ENCODE measurements around the gene GLIS2.
"Not testable (repeated sequence)": the region's sequence is repeated elsewhere in the genome, so short reads cannot be mapped to it uniquely, and the experiment has no call there.

GLIS2 gene

GRCh38 chr16:4337540-4338088 lies 21.7 kb downstream of the GLIS2 start:
- no peak for DNase-seq

- no peak for DNase-seq
Measured at GRCh38 chr16:4338125-4338582, 22.3 kb downstream of the GLIS2 start.

- DNase-seq = no peak
Measured at GRCh38 chr16:4338712-4339299, 22.9 kb downstream of the GLIS2 start.

GRCh38 chr16:4339455-4339854 lies 23.6 kb downstream of the GLIS2 start:
- DNase-seq = no peak

- DNase-seq = no peak
Measured at GRCh38 chr16:4339909-4340308, 24.0 kb downstream of the GLIS2 start.

DNA sequence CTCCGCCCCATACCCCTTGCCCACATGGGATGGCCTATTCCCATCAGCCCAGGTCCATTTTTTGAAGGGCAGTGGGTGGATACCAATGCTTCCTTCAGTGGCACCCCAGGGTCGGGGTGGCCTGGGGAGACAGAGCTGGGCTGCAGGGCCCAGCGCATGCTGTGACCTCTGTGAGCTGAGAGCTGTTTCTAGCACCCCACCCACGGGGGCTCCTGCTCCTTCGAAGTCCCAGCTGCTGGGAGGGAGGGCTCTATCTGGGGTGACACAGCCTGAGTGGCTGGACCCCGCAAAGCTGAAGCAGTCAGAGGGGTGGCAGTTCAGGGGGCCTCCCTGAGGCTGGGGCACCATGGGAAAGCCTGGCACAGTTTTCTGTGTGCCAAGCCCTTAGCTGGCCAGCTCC lies 24.6 kb downstream of the GLIS2 start:
- DNase-seq = no peak

DNA sequence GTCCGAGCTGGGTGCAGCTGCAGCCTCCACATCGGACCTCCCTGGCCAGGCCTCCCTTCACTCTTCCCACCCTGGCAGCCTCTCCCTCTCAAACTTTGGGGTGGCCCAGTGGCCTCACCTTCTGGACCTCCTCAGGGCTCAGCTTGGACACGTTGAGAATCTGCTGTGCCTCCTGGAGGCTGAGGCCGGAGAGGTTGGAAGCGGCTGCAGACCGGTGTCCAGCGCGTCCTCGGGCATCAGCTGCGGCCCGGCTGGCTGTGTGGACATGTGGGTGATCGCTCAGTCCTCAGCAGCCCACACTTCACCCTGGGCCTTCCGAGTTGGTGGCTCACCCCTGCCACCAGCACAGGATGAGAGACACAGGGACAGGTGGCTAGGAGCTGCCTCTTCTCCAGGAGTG lies 25.4 kb downstream of the GLIS2 start:
- DNase-seq = no peak

DNA sequence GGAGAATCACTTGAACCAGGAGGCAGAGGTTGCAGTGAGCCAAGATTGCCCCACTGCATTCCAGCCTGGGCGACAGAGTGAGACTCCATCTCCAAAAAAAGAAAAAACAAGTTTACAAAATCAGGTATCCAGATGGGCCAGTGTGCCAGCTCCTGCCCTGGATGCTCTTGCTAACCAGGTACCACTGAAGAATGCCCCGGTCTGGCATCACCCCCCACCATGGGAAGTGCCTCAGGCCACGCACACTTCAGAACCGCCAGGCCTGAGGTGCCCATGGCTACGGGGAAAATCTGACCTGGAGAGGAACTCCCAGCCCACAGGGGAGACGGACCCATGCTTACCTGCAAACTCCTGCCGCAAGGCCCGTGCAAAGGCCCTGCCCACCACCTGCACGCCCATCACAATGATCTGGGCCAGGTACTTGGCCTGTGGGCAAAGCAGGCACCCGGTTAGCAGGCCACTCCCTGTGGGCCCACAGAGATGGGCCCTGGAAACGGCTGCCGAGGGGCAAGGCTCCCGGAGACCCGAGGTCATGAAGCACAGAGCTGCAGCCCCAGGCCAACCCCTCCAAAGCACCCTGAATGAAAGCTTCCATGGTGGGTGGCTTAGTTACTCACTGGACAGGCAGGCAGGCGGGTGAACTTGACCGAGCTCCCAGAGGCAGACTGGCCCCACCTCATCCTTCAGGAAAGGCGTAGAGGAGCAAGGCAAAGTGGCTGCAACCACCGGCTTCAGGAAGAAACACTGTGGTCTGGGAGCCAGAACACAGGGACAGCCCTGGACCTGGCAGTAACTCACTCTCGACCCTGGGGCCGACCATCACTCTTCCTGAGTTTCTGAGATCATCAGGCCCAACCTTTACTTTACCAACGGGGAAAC lies 27.2 kb downstream of the GLIS2 start:
- DNase-seq = no peak

- not testable (repeated sequence) for DNase-seq
Measured at GRCh38 chr16:4344300-4344982, 28.6 kb downstream of the GLIS2 start.

DNA sequence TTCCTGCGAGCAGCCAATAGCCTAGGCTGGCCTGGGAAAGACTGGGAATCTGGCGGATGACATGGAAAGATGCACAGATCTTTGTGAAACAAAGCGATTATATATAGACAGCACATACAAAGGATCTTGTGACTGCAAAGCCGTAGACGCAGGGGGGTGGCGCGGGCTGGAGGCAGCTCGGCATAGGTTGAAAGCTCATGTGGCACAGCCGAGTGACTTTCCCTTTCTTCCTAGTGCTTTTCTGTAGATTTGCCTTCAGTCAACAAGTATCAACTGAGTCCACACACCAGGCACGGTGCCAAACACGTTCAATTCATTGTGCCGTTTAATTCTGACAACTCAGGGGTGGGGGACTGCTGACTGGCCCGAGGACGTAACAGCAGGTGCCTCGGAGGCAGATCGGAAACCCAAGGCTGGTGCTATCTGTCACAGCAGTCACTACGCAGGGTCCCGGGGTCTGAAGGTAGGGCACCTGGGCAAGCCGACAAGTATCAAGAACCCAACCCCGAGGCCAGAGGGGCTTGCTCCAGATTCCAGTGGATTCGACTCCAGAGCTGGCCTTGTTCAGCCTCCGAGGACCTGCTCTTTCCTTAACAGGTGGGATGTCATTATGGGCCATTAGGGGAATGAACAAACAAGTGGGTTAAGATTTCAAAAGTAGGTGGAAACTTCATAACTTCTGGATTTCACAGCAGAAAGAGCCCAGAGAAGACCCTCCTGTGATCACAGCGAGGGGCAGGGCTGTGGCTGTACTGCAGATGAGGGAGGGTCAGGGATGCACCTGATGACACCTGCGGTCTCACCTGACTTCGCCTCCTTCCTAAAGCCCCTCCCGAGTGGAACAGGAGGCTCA lies 29.3 kb downstream of the GLIS2 start:
- no peak for DNase-seq

GRCh38 chr16:4345836-4346781 lies 30.2 kb downstream of the GLIS2 start:
- DNase-seq = no peak

GRCh38 chr16:4347010-4347409 lies 31.1 kb downstream of the GLIS2 start:
- no peak for DNase-seq

- DNase-seq = no peak
Measured at GRCh38 chr16:4347765-4348509, 32.1 kb downstream of the GLIS2 start.

GRCh38 chr16:4349332-4349731 lies 33.5 kb downstream of the GLIS2 start:
- DNase-seq = no peak

- DNase-seq = no peak
Measured at GRCh38 chr16:4350365-4350786, 34.5 kb downstream of the GLIS2 start.

DNA sequence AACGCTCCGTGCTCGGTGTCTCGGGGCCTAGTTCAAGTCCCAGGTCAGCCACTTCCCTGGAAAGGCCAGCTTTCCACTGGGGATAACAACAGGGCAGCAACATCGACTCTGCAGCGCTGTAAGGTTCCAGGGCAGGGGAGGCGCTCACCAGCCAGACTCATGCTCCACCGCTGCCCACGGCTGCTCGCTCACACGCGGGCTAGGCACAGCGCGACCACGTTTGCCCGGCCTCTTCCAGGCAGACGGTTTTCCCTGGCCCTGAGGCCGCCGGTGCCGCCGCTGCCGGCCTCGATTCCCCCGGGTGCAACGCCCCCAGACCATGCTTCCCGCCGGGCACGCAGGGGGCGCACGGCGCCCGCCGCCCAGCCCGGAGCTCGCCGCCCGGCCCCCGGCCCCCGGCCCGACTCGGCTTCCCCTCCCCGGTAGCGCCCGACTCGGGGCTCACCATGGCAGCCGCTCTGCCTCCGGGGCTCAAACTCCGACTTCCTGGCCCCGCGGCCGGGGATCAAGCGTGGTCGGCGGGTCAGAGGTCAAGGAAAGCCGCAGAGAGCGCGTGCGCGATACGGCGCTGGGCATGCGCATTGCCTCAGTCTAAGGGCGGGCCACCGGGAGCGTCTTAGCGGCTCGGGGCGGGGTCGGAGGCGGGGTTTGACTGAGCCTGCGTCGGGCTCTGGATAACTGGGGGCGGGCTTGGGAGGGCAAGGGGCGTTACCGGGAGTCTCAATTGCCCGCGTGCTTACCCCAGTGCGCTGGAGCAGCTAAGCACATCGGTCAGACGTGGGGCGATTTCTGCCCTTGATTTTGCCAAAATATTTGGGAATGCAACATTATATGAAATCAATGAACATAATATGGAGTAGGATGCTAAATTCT lies 35.2 kb downstream of the GLIS2 start, which contains the start of gene PAM16:
Gene PAM16, minus strand, starts transcription at position 535 of the 873 bp plus-strand sequence. Its CDS starts 87 bp downstream, at position 448.
- peak; percentile 95 for DNase-seq

DNA sequence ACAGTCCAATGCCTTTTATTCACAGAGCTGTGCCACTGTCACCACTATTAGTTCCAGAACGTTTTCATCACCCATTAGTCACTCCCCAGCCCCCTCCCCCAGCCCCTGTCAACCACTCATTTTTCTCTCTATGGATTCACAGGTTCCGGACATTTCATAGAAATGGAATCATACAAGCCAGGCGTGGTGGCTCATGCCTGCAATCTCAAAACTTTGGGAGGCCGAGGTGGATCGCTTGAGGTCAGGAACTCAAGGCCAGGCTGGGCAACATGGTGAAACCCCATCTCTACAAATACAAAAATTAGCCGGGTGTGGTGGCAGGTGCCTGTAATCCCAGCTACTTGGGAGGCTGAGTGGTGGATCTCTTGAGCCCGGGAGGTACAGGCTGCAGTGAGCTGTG lies 36.0 kb downstream of the GLIS2 start:
- DNase-seq = no peak

GRCh38 chr16:4352843-4353242 lies 37.0 kb downstream of the GLIS2 start:
- no peak for DNase-seq

DNA sequence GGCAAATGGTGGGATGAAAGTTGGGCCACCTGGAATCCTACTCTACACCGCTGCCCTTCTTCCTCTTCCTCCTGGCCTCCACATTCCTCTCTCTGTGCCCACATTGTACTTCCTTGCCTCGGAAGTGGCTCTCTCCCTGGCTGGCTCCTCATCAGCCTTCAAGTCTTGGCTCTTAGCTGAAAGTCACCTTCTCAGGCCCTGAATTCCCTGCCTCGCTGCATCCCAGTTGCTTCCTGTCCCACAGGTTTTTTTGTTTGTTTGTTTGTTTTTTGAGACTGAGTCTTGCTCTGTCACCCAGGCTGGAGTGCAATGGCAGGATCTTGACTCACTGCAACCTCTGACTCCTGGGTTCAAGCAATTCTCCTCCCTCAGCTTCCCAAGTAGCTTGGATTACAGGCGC lies 37.8 kb downstream of the GLIS2 start:
- DNase-seq = no peak
